Liver (tissue), 9 donors: Measurements from ENCODE around the gene CMIP. TPM values are rescaled to one million over a fixed set of nuclear protein-coding genes. Genes with fewer than 3 reads are reported as not detected.

Experiments
- DNase-seq: peaks from one replicate; pipeline ENCODE4 v3.0.0-alpha.2; 2017; ENCODE audit warnings: low spot score
- H3K27ac ChIP-seq, 2 donors: one replicate each; pipeline ENCODE4 v1.7.0; 2013; ENCODE audit warnings: inconsistent platforms in 2 of 2, low read length in 2 of 2, control low read depth in 1 of 2, low read depth in 1 of 2, mild to moderate bottlenecking in 1 of 2
- H3K27me3 ChIP-seq, 4 donors: one replicate each; pipeline versions ENCODE4 v1.6.1 to v1.7.0; 2013; ENCODE audit warnings: low read length in 3 of 4, inconsistent platforms in 1 of 4, mild to moderate bottlenecking in 1 of 4, moderate library complexity in 1 of 4; ENCODE audit not compliant: control insufficient read depth in 4 of 4, insufficient read depth in 4 of 4
- H3K36me3 ChIP-seq, 4 donors: one replicate each; pipeline versions ENCODE4 v1.6.1 to v1.7.0; 2013; ENCODE audit warnings: low read length in 3 of 4, mild to moderate bottlenecking in 3 of 4, low read depth in 1 of 4, moderate library complexity in 1 of 4; ENCODE audit not compliant: control insufficient read depth in 4 of 4, insufficient read depth in 3 of 4
- H3K4me1 ChIP-seq, 4 donors: one replicate each; pipeline versions ENCODE4 v1.6.1 to v1.7.0; 2013; ENCODE audit warnings: low read length in 3 of 4, mild to moderate bottlenecking in 3 of 4, moderate library complexity in 1 of 4; ENCODE audit not compliant: control insufficient read depth in 4 of 4, insufficient read depth in 4 of 4
- H3K4me3 ChIP-seq, 3 donors: one replicate each; pipeline versions ENCODE4 v1.6.1 to v1.7.0; 2013; ENCODE audit warnings: low read length in 3 of 3, control low read depth in 1 of 3, low read depth in 1 of 3, mild to moderate bottlenecking in 1 of 3
- H3K9ac ChIP-seq, 2 donors: one replicate each; pipeline ENCODE4 v1.7.0; 2013; ENCODE audit warnings: low read length in 2 of 2, mild to moderate bottlenecking in 2 of 2, moderate library complexity in 2 of 2, control low read depth in 1 of 2, low read depth in 1 of 2
- H3K9me3 ChIP-seq, 4 donors: one replicate each; pipeline versions ENCODE4 v1.6.1 to v1.7.0; 2013; ENCODE audit warnings: low read length in 3 of 4; ENCODE audit not compliant: control insufficient read depth in 4 of 4
- EGR1 ChIP-seq, 2 donors: IDR thresholded peaks; 2 replicates each; pipeline ENCODE4 v1.6.1; 2016 to 2018; ENCODE audit warnings: antibody characterized with exemption in 2 of 2, low read depth in 2 of 2
- FOXA1 ChIP-seq: IDR thresholded peaks from 2 replicates; pipeline ENCODE4 v1.6.1; 2016; ENCODE audit warnings: antibody characterized with exemption
- FOXA2 ChIP-seq: IDR thresholded peaks from 2 replicates; pipeline ENCODE4 v1.6.1; 2016; ENCODE audit warnings: antibody characterized with exemption
- GABPA ChIP-seq, 2 donors: IDR thresholded peaks in 1 of 2; conservative IDR thresholded peaks in 1 of 2; 2 replicates each; pipeline ENCODE4 v1.6.1; 2016; ENCODE audit warnings: antibody characterized with exemption in 2 of 2, mild to moderate bottlenecking in 1 of 2, moderate library complexity in 1 of 2
- HNF4A ChIP-seq, 2 donors: conservative IDR thresholded peaks; 2 replicates each; pipeline ENCODE4 v1.6.1; 2016; ENCODE audit warnings: antibody characterized with exemption in 2 of 2, mild to moderate bottlenecking in 2 of 2
- HNF4G ChIP-seq: IDR thresholded peaks from 2 replicates; pipeline ENCODE4 v1.6.1; 2016; ENCODE audit warnings: antibody characterized with exemption
- JUND ChIP-seq, 2 donors: IDR thresholded peaks; 2 replicates each; pipeline ENCODE4 v1.6.1; 2016; ENCODE audit warnings: antibody characterized with exemption in 2 of 2
- NR2F2 ChIP-seq: IDR thresholded peaks from 2 replicates; pipeline ENCODE4 v1.6.1; 2016; ENCODE audit warnings: antibody characterized with exemption
- RAD21 ChIP-seq, 2 donors: IDR thresholded peaks; 2 replicates each; pipeline ENCODE4 v1.6.1; 2016; ENCODE audit warnings: antibody characterized with exemption in 2 of 2, mild to moderate bottlenecking in 2 of 2
- RXRA ChIP-seq, 2 donors: IDR thresholded peaks; 2 replicates each; pipeline ENCODE4 v1.6.1; 2017 to 2018; ENCODE audit warnings: antibody characterized with exemption in 2 of 2, mild to moderate bottlenecking in 1 of 2
- SP1 ChIP-seq: IDR thresholded peaks from 2 replicates; pipeline ENCODE4 v1.6.1; 2018; ENCODE audit warnings: antibody characterized with exemption, mild to moderate bottlenecking
- TAF1 ChIP-seq: conservative IDR thresholded peaks from 2 replicates; pipeline ENCODE4 v1.6.1; 2016; ENCODE audit warnings: antibody characterized with exemption, mild to moderate bottlenecking
- YY1 ChIP-seq: IDR thresholded peaks from 2 replicates; pipeline ENCODE4 v1.6.1; 2016; ENCODE audit warnings: antibody characterized with exemption, mild to moderate bottlenecking
- WGBS: extraction: QIAGEN DNeasy Blood & Tissue Kit; methylation state at CpG from one replicate; pipeline ENCODE4 v1.1.7; 2013; 5-methylcytosine and 5-hydroxymethylcytosine counted together
- polyA plus RNA-seq, 2 donors: library from polyadenylated mRNA; stranded (reverse) in 1 of 2; unstranded in 1 of 2; fragments of 200-250 nt in 1 of 2; fragments of >200 nt in 1 of 2; fragmentation: Nextera tagmentation in 1 of 2; extraction: Ambion mirVana in 1 of 2; gene quantifications; one replicate each; pipeline versions ENCODE4 v1.2.1 to v1.2.3, GENCODE V29; 2013 to 2015
- total RNA-seq, 2 donors: library from RNA; depleted of rRNA; stranded (reverse); fragments of >200 nt; gene quantifications; one replicate each; pipeline ENCODE4 v1.2.3, GENCODE V29; 2014
- TF ChIP-seq, protein P1 (sequence below): IDR thresholded peaks from 2 replicates; pipeline ENCODE4 v1.6.1; 2016; ENCODE audit warnings: antibody characterized with exemption
- TF ChIP-seq, protein P2 (sequence below): IDR thresholded peaks from 2 replicates; pipeline ENCODE4 v1.6.1; 2016; ENCODE audit warnings: antibody characterized with exemption, mild to moderate bottlenecking
- TF ChIP-seq, protein P3 (sequence below): fragments of 150-350 bp; IDR thresholded peaks from 2 replicates; pipeline ENCODE4 v1.5.1; 2017; ENCODE audit warnings: improper control_type of control experiment, low read depth, low read length; ENCODE audit not compliant: missing input control
- TF ChIP-seq, protein P4 (sequence below): IDR thresholded peaks from 2 replicates; pipeline ENCODE4 v1.6.1; 2016; ENCODE audit warnings: antibody characterized with exemption
- donor health status: healthy.
- donor health status: healthy.
- donor health status: healthy.
- donor health status: healthy.
- donor health status: healthy.

Gene CMIP
- total and polyA plus RNA-seq, 4 donors = 1.7 to 15.6 (median 10.1) TPM

DNA sequence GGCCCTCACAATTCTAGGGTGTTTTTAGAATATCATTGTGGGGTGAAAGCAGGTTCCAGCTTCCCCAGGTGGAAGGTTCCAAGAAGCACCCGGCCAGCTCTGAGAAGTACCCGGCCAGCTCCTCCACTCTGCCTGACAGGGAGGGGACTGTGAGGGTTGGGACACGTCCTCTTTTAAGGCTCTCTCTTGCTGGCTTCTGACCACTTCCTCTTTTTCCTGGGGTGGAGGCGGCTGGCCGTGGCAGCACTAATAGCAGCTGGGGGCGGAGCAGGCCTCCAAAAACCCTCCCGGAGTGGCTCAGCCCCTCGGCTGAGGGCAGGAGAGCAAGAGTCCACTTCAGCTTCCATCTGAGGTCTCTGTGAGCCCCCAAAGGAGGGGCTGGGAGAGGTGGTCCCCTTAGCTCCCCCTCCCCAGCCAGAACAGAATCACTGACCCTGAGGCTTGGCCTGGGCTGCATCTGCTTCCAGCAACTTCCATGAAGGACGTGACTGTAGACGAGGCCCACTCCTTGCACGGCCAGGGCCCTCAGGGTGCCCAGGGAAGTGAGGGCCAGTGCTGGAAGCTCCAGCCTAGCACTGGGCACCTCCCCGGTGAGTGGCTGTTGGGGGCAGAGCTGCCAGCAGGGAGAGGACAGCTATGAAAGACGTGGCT, 307.7 kb downstream of the CMIP start:
- peaks cover 0 to 4% (median 0%) of the 10 kb centered on the region in 4 donors for H3K4me1 ChIP-seq
- no peaks in the 10 kb centered on the region for H3K27me3 ChIP-seq
- H3K27ac ChIP-seq = peak overlapping the region; percentile 19 to 56
- no peak for DNase-seq
- H3K9ac ChIP-seq = peak overlapping the region in 1 of 2 donors; percentile 67
- H3K36me3 ChIP-seq = no peaks in the 10 kb centered on the region
- H3K4me3 ChIP-seq = no peak overlapping the region
- no peaks in the 10 kb centered on the region for H3K9me3 ChIP-seq
- TF ChIP-seq FOXA1 (no peak), RAD21 (IDR thresholded peaks at IDR 0.05) (peak in 1 of 2 donors; percentile 8), GABPA (IDR thresholded peaks at IDR 0.05 in 1 of 2, conservative IDR thresholded peaks at IDR 0.05 in 1 of 2) (no peak)
- 65% methylated on average over 13 of the region's 13 CpGs for WGBS

DNA sequence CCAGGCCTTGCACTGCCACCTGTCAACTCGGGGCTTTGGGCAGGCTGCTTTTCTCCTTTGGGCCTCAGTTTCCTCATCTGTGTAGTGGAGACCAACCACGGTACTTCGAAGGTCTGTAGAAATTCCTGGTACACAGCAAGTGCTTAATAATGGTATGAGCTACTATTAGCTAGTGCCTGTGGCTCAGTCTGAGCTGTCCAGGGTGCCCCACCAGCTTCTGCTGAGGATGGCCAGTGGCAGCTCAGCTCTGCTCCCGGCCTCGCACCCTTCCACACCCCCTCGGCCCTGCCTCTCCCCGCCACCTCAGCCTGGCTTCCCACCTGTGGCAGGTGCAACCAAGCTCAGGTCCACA, 308.2 kb downstream of the CMIP start:
- Histone ChIP-seq H3K36me3 (no peaks in the 10 kb centered on the region), H3K9me3 (no peaks in the 10 kb centered on the region), H3K27me3 (no peaks in the 10 kb centered on the region), H3K9ac (peak overlapping the region in 1 of 2 donors; percentile 67), H3K27ac (peak overlapping the region in 1 of 2 donors; percentile 56), H3K4me1 (peaks cover 0 to 4% (median 0%) of the 10 kb centered on the region in 4 donors), H3K4me3 (no peak overlapping the region)
- TF ChIP-seq RAD21 (IDR thresholded peaks at IDR 0.05) (no peak), SP1 (no peak), RXRA (IDR thresholded peaks at IDR 0.05) (no peak), EGR1 (IDR thresholded peaks at IDR 0.05; ENCODE audit: low read depth in 2 of 2) (no peak), YY1 (no peak), FOXA2 (no peak), TAF1 (no peak), JUND (IDR thresholded peaks at IDR 0.05) (no peak), FOXA1 (no peak), HNF4A (conservative IDR thresholded peaks at IDR 0.05) (no peak), GABPA (IDR thresholded peaks at IDR 0.05 in 1 of 2, conservative IDR thresholded peaks at IDR 0.05 in 1 of 2) (no peak), HNF4G (no peak), NR2F2 (no peak)
- TF ChIP-seq, protein P1, sequence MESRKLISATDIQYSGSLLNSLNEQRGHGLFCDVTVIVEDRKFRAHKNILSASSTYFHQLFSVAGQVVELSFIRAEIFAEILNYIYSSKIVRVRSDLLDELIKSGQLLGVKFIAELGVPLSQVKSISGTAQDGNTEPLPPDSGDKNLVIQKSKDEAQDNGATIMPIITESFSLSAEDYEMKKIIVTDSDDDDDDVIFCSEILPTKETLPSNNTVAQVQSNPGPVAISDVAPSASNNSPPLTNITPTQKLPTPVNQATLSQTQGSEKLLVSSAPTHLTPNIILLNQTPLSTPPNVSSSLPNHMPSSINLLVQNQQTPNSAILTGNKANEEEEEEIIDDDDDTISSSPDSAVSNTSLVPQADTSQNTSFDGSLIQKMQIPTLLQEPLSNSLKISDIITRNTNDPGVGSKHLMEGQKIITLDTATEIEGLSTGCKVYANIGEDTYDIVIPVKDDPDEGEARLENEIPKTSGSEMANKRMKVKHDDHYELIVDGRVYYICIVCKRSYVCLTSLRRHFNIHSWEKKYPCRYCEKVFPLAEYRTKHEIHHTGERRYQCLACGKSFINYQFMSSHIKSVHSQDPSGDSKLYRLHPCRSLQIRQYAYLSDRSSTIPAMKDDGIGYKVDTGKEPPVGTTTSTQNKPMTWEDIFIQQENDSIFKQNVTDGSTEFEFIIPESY = no peak
- TF ChIP-seq, protein P2, sequence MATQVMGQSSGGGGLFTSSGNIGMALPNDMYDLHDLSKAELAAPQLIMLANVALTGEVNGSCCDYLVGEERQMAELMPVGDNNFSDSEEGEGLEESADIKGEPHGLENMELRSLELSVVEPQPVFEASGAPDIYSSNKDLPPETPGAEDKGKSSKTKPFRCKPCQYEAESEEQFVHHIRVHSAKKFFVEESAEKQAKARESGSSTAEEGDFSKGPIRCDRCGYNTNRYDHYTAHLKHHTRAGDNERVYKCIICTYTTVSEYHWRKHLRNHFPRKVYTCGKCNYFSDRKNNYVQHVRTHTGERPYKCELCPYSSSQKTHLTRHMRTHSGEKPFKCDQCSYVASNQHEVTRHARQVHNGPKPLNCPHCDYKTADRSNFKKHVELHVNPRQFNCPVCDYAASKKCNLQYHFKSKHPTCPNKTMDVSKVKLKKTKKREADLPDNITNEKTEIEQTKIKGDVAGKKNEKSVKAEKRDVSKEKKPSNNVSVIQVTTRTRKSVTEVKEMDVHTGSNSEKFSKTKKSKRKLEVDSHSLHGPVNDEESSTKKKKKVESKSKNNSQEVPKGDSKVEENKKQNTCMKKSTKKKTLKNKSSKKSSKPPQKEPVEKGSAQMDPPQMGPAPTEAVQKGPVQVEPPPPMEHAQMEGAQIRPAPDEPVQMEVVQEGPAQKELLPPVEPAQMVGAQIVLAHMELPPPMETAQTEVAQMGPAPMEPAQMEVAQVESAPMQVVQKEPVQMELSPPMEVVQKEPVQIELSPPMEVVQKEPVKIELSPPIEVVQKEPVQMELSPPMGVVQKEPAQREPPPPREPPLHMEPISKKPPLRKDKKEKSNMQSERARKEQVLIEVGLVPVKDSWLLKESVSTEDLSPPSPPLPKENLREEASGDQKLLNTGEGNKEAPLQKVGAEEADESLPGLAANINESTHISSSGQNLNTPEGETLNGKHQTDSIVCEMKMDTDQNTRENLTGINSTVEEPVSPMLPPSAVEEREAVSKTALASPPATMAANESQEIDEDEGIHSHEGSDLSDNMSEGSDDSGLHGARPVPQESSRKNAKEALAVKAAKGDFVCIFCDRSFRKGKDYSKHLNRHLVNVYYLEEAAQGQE = no peak
- TF ChIP-seq, protein P3, sequence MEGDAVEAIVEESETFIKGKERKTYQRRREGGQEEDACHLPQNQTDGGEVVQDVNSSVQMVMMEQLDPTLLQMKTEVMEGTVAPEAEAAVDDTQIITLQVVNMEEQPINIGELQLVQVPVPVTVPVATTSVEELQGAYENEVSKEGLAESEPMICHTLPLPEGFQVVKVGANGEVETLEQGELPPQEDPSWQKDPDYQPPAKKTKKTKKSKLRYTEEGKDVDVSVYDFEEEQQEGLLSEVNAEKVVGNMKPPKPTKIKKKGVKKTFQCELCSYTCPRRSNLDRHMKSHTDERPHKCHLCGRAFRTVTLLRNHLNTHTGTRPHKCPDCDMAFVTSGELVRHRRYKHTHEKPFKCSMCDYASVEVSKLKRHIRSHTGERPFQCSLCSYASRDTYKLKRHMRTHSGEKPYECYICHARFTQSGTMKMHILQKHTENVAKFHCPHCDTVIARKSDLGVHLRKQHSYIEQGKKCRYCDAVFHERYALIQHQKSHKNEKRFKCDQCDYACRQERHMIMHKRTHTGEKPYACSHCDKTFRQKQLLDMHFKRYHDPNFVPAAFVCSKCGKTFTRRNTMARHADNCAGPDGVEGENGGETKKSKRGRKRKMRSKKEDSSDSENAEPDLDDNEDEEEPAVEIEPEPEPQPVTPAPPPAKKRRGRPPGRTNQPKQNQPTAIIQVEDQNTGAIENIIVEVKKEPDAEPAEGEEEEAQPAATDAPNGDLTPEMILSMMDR = no peak
- TF ChIP-seq, protein P4, sequence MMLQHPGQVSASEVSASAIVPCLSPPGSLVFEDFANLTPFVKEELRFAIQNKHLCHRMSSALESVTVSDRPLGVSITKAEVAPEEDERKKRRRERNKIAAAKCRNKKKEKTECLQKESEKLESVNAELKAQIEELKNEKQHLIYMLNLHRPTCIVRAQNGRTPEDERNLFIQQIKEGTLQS = no peak
- no peak for DNase-seq
- WGBS = 93% methylated on average over 7 of the region's 7 CpGs
